HepG2 (cell line): ENCODE results near the gene PPP3R1. TPM values are rescaled to one million over a fixed set of nuclear protein-coding genes. Genes with fewer than 3 reads are reported as not detected.

Experiments
- EED ChIP-seq: sonication (generic); formaldehyde crosslinking; IDR thresholded peaks from 2 replicates; pipeline ENCODE4 v1.5.0; 2020; ENCODE audit warnings: mild to moderate bottlenecking, missing genetic modification reagents
- ISX ChIP-seq: sonication (generic); formaldehyde crosslinking; conservative IDR thresholded peaks from 2 replicates; pipeline ENCODE4 v1.5.0; 2020; ENCODE audit warnings: missing genetic modification reagents
- MZF1 ChIP-seq: sonication (generic); formaldehyde crosslinking; IDR thresholded peaks from 2 replicates; pipeline ENCODE4 v1.8.1; 2023; ENCODE audit warnings: mild to moderate bottlenecking, missing genetic modification reagents, borderline replicate concordance
- PCBP1 ChIP-seq: fragments of 200-400 bp; formaldehyde crosslinking; IDR thresholded peaks from 2 replicates; pipeline ENCODE4 v1.6.1; 2017; ENCODE audit warnings: mild to moderate bottlenecking, low read depth, low read length, borderline replicate concordance
- POLR2A ChIP-seq, 2 experiments: IDR thresholded peaks; 2 replicates each; pipeline ENCODE4 v1.6.1; 2011; ENCODE audit warnings: low read depth in 2 of 2, low read length in 2 of 2, mild to moderate bottlenecking in 1 of 2, moderate library complexity in 1 of 2; ENCODE audit not compliant: insufficient read depth in 1 of 2
- SMAD1 ChIP-seq: sonication (generic); formaldehyde crosslinking; IDR thresholded peaks from 2 replicates; pipeline ENCODE4 v1.4.0; 2020; ENCODE audit warnings: missing genetic modification reagents, low read depth, mild to moderate bottlenecking, borderline replicate concordance
- TGIF2 ChIP-seq: IDR thresholded peaks from 2 replicates; pipeline ENCODE4 v1.6.1; 2016; ENCODE audit warnings: control low read depth, missing compliant biosample characterization
- ZKSCAN1 ChIP-seq: fragments of 150-350 bp; IDR thresholded peaks from 2 replicates; pipeline ENCODE4 v1.6.1; 2014; ENCODE audit warnings: low read length
- ZNF20 ChIP-seq: sonication (generic); formaldehyde crosslinking; IDR thresholded peaks from 2 replicates; pipeline ENCODE4 v1.4.0; 2020; ENCODE audit warnings: mild to moderate bottlenecking, moderate library complexity, missing genetic modification reagents
- ZNF253 ChIP-seq: sonication (generic); formaldehyde crosslinking; IDR thresholded peaks from 2 replicates; pipeline ENCODE4 v1.8.0; 2022; ENCODE audit warnings: mild to moderate bottlenecking, missing genetic modification reagents, borderline replicate concordance
- polyA plus RNA-seq, 8 experiments: library from polyadenylated mRNA; depleted of rRNA in 3 of 8; stranded (reverse) in 7 of 8; unstranded in 1 of 8; fragments of >200 nt; fragmentation: Illumina TruSeq in 4 of 8; extraction: Trizol in 4 of 8; gene quantifications; 2 replicates each; pipeline versions ENCODE4 v1.2.1 to v1.2.3, GENCODE V29; 2011 to 2016; ENCODE audit warnings: low read depth in 4 of 8, missing spikeins in 1 of 8, mixed read lengths in 1 of 8; ENCODE audit not compliant: insufficient read depth in 1 of 8
- total RNA-seq, 5 experiments: library from RNA; depleted of rRNA; stranded (reverse); fragments of >200 nt; fragmentation: Illumina TruSeq; extraction: Trizol; gene quantifications; 2 replicates each; pipeline ENCODE4 v1.2.3, GENCODE V29; 2016; ENCODE audit warnings: low read depth in 1 of 5
- TF ChIP-seq, protein P1 (sequence below): sonication (generic); formaldehyde crosslinking; IDR thresholded peaks from 2 replicates; pipeline ENCODE4 v1.8.0; 2022; ENCODE audit warnings: mild to moderate bottlenecking, missing genetic modification reagents, borderline replicate concordance
- TF ChIP-seq, protein P2 (sequence below): sonication (generic); formaldehyde crosslinking; IDR thresholded peaks from 2 replicates; pipeline ENCODE4 v1.4.0; 2020; ENCODE audit warnings: low read depth, mild to moderate bottlenecking, missing genetic modification reagents
- TF ChIP-seq, protein P3 (sequence below): sonication (generic); formaldehyde crosslinking; IDR thresholded peaks from 2 replicates; pipeline ENCODE4 v1.8.0; 2022; ENCODE audit warnings: mild to moderate bottlenecking, missing genetic modification reagents; ENCODE audit not compliant: insufficient replicate concordance
- TF ChIP-seq, protein P4 (sequence below): sonication (generic); formaldehyde crosslinking; IDR thresholded peaks from 2 replicates; pipeline ENCODE4 v1.8.1; 2023; ENCODE audit warnings: mild to moderate bottlenecking, moderate library complexity, missing genetic modification reagents
- TF ChIP-seq, protein P5 (sequence below): sonication (generic); formaldehyde crosslinking; IDR thresholded peaks from 2 replicates; pipeline ENCODE4 v1.5.1; 2020; ENCODE audit warnings: mild to moderate bottlenecking, moderate library complexity, missing genetic modification reagents
- TF ChIP-seq, protein P6 (sequence below): sonication (generic); formaldehyde crosslinking; conservative IDR thresholded peaks from 2 replicates; pipeline ENCODE4 v1.5.0; 2020; ENCODE audit warnings: missing genetic modification reagents

Gene PPP3R1
- total and polyA plus RNA-seq, 2 of the 13 experiments (the other 11 are each of a cell fraction or from before 2014, with no cell fraction given): 11.6 to 25.7 TPM

DNA sequence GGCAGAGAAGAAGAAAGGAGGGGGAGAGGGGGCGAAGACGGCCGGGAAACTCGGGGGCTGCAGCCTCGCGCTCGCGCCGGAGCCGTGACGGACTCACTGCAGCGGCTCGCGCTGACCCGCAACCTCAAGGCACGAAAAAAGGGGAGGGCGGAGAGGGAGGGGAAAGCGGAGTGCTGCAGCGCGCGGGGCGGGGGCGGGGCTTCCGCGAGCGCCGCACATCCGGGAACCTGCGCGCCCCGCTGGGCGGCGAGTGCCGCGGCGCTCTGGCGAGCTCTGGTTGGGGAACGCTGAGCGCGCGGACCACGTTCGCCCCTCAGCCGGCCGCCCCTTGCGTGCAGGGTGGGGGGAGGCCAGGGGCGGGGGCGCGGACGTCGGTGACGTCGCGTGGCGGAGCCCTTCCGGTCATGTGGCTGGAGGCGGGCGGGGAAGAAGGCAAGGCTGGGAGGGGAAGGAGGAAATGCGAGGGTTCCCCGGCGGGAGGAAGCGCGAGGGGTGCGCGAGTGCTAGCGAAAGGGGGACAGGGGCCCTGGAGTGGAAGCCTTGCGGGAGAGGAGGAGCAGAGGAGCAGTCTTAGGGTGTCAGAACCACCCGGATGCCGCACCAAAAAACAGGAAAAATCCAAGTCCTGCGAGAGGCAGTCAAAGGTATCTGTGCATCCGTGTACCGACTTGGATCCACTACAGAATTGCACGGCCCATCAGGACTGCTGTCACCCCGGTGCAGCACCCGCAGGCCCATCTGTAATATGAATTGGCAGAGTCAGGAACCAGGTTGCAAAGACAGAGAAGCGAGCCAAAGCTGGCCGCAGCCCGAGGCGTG lies at the start of gene PPP3R1 (continued):
- TF ChIP-seq TGIF2: peak; percentile 82
- peak; percentile 91 for TF ChIP-seq EED (CRISPR knock-in tag)
- TF ChIP-seq, protein P1, sequence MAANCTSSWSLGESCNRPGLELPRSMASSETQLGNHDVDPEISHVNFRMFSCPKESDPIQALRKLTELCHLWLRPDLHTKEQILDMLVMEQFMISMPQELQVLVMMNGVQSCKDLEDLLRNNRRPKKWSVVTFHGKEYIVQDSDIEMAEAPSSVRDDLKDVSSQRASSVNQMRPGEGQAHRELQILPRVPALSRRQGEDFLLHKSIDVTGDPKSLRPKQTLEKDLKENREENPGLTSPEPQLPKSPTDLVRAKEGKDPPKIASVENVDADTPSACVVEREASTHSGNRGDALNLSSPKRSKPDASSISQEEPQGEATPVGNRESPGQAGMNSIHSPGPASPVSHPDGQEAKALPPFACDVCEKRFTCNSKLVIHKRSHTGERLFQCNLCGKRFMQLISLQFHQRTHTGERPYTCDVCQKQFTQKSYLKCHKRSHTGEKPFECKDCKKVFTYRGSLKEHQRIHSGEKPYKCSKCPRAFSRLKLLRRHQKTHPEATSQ (CRISPR knock-in tag): no peak; the same call in 1 of the 2 replicates
- TF ChIP-seq, protein P2, sequence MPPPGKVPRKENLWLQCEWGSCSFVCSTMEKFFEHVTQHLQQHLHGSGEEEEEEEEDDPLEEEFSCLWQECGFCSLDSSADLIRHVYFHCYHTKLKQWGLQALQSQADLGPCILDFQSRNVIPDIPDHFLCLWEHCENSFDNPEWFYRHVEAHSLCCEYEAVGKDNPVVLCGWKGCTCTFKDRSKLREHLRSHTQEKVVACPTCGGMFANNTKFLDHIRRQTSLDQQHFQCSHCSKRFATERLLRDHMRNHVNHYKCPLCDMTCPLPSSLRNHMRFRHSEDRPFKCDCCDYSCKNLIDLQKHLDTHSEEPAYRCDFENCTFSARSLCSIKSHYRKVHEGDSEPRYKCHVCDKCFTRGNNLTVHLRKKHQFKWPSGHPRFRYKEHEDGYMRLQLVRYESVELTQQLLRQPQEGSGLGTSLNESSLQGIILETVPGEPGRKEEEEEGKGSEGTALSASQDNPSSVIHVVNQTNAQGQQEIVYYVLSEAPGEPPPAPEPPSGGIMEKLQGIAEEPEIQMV (CRISPR knock-in tag): peak; percentile 98
- TF ChIP-seq, protein P3, sequence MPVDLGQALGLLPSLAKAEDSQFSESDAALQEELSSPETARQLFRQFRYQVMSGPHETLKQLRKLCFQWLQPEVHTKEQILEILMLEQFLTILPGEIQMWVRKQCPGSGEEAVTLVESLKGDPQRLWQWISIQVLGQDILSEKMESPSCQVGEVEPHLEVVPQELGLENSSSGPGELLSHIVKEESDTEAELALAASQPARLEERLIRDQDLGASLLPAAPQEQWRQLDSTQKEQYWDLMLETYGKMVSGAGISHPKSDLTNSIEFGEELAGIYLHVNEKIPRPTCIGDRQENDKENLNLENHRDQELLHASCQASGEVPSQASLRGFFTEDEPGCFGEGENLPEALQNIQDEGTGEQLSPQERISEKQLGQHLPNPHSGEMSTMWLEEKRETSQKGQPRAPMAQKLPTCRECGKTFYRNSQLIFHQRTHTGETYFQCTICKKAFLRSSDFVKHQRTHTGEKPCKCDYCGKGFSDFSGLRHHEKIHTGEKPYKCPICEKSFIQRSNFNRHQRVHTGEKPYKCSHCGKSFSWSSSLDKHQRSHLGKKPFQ (CRISPR knock-in tag): peak; percentile 88
- peak; percentile 54; the same call in 1 of the 2 replicates for TF ChIP-seq PCBP1
- TF ChIP-seq, protein P4, sequence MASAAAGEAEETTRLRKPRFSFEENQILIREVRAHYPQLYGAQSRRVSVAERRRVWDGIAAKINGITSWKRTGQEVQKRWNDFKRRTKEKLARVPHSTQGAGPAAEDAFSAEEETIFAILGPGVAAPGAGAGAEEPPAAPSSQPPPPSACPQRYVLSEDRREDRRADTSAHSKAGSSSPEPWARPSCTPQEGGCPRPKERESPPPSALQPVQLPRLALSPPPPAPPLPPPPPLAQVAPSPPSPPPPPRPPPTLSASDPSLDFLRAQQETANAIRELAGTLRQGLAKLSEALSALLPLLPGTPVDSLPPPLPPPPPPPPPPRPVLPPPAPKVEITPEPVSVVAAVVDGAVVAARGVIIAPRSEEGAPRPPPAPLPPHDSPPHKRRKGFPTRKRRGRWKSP (CRISPR knock-in tag): peak; percentile 88
- no peak for TF ChIP-seq ISX
- peak; percentile 85; the same call in 1 of the 2 replicates for TF ChIP-seq SMAD1
- TF ChIP-seq, protein P5, sequence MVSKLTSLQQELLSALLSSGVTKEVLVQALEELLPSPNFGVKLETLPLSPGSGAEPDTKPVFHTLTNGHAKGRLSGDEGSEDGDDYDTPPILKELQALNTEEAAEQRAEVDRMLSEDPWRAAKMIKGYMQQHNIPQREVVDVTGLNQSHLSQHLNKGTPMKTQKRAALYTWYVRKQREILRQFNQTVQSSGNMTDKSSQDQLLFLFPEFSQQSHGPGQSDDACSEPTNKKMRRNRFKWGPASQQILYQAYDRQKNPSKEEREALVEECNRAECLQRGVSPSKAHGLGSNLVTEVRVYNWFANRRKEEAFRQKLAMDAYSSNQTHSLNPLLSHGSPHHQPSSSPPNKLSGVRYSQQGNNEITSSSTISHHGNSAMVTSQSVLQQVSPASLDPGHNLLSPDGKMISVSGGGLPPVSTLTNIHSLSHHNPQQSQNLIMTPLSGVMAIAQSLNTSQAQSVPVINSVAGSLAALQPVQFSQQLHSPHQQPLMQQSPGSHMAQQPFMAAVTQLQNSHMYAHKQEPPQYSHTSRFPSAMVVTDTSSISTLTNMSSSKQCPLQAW (CRISPR knock-in tag): peak; percentile 78; the same call in 1 of the 2 replicates
- TF ChIP-seq ZNF253 (CRISPR knock-in tag): peak; percentile 21; the same call in 1 of the 2 replicates
- TF ChIP-seq ZNF20 (CRISPR knock-in tag): 0 out of 2 replicates have a peak, but pooled peaks have one; percentile 75
- TF ChIP-seq ZKSCAN1: no peak
- TF ChIP-seq POLR2A (IDR thresholded peaks at IDR 0.05; ENCODE audit: insufficient read depth in 1 of 2, low read depth in 2 of 2, low read length in 2 of 2): peak; percentile 93 to 94
- TF ChIP-seq, protein P6, sequence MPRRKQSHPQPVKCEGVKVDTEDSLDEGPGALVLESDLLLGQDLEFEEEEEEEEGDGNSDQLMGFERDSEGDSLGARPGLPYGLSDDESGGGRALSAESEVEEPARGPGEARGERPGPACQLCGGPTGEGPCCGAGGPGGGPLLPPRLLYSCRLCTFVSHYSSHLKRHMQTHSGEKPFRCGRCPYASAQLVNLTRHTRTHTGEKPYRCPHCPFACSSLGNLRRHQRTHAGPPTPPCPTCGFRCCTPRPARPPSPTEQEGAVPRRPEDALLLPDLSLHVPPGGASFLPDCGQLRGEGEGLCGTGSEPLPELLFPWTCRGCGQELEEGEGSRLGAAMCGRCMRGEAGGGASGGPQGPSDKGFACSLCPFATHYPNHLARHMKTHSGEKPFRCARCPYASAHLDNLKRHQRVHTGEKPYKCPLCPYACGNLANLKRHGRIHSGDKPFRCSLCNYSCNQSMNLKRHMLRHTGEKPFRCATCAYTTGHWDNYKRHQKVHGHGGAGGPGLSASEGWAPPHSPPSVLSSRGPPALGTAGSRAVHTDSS (CRISPR knock-in tag): no peak
- TF ChIP-seq MZF1 (CRISPR knock-in tag): no peak
